ENCODE results near the gene DHX30. TPM values are rescaled to one million over a fixed set of nuclear protein-coding genes. Genes with fewer than 3 reads are reported as not detected.

The DHX30 gene
- total and polyA plus RNA-seq, 2 of the 8 experiments (the other 6 are each of a cell fraction or from before 2014, with no cell fraction given), result 82.4 to 97.9 TPM

DNA sequence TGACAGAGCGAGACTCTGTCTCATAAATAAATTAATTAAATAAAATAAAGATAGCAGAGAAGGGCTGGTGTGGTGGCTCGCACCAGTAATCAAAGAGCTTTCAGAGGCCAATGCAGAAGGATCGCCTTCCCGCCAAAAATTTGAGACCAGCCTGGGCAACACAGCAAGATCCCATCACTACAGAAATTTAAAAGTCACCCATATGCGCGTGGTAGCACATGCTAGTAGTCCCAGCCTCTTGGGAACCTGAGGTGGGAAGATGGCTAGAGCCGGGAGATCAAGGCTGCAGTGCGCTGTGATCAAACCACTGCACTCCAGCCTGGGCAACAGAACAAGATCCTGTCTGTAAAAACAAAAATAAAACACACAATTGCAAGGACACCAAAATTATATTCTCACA lies 30.9 kb upstream of the DHX30 start (continued):
- TF ChIP-seq, protein P1, sequence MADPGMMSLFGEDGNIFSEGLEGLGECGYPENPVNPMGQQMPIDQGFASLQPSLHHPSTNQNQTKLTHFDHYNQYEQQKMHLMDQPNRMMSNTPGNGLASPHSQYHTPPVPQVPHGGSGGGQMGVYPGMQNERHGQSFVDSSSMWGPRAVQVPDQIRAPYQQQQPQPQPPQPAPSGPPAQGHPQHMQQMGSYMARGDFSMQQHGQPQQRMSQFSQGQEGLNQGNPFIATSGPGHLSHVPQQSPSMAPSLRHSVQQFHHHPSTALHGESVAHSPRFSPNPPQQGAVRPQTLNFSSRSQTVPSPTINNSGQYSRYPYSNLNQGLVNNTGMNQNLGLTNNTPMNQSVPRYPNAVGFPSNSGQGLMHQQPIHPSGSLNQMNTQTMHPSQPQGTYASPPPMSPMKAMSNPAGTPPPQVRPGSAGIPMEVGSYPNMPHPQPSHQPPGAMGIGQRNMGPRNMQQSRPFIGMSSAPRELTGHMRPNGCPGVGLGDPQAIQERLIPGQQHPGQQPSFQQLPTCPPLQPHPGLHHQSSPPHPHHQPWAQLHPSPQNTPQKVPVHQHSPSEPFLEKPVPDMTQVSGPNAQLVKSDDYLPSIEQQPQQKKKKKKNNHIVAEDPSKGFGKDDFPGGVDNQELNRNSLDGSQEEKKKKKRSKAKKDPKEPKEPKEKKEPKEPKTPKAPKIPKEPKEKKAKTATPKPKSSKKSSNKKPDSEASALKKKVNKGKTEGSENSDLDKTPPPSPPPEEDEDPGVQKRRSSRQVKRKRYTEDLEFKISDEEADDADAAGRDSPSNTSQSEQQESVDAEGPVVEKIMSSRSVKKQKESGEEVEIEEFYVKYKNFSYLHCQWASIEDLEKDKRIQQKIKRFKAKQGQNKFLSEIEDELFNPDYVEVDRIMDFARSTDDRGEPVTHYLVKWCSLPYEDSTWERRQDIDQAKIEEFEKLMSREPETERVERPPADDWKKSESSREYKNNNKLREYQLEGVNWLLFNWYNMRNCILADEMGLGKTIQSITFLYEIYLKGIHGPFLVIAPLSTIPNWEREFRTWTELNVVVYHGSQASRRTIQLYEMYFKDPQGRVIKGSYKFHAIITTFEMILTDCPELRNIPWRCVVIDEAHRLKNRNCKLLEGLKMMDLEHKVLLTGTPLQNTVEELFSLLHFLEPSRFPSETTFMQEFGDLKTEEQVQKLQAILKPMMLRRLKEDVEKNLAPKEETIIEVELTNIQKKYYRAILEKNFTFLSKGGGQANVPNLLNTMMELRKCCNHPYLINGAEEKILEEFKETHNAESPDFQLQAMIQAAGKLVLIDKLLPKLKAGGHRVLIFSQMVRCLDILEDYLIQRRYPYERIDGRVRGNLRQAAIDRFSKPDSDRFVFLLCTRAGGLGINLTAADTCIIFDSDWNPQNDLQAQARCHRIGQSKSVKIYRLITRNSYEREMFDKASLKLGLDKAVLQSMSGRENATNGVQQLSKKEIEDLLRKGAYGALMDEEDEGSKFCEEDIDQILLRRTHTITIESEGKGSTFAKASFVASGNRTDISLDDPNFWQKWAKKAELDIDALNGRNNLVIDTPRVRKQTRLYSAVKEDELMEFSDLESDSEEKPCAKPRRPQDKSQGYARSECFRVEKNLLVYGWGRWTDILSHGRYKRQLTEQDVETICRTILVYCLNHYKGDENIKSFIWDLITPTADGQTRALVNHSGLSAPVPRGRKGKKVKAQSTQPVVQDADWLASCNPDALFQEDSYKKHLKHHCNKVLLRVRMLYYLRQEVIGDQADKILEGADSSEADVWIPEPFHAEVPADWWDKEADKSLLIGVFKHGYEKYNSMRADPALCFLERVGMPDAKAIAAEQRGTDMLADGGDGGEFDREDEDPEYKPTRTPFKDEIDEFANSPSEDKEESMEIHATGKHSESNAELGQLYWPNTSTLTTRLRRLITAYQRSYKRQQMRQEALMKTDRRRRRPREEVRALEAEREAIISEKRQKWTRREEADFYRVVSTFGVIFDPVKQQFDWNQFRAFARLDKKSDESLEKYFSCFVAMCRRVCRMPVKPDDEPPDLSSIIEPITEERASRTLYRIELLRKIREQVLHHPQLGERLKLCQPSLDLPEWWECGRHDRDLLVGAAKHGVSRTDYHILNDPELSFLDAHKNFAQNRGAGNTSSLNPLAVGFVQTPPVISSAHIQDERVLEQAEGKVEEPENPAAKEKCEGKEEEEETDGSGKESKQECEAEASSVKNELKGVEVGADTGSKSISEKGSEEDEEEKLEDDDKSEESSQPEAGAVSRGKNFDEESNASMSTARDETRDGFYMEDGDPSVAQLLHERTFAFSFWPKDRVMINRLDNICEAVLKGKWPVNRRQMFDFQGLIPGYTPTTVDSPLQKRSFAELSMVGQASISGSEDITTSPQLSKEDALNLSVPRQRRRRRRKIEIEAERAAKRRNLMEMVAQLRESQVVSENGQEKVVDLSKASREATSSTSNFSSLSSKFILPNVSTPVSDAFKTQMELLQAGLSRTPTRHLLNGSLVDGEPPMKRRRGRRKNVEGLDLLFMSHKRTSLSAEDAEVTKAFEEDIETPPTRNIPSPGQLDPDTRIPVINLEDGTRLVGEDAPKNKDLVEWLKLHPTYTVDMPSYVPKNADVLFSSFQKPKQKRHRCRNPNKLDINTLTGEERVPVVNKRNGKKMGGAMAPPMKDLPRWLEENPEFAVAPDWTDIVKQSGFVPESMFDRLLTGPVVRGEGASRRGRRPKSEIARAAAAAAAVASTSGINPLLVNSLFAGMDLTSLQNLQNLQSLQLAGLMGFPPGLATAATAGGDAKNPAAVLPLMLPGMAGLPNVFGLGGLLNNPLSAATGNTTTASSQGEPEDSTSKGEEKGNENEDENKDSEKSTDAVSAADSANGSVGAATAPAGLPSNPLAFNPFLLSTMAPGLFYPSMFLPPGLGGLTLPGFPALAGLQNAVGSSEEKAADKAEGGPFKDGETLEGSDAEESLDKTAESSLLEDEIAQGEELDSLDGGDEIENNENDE (IDR thresholded peaks at IDR 0.05; ENCODE audit: insufficient replicate concordance, low read length), result no peak
- TF ChIP-seq POLR2AphosphoS5 (IDR thresholded peaks at IDR 0.05; ENCODE audit: low read depth, low read length) (no peak), JUN (IDR thresholded peaks at IDR 0.05; ENCODE audit: low read depth, low read length) (no peak), BRCA1 (IDR thresholded peaks at IDR 0.05; ENCODE audit: low read depth, low read length) (no peak), SP2 (IDR thresholded peaks at IDR 0.05; ENCODE audit: low read length) (no peak)
